HTERT RPE-1 (cell line): ENCODE measurements around the gene PTGES2.
"Not testable (repeated sequence)": the region's sequence is repeated elsewhere in the genome, so short reads cannot be mapped to it uniquely, and the experiment has no call there.

ENCODE experiments used
- in situ Hi-C: fragments of 300-500 bp; cut with MboI; formaldehyde crosslinking; loops from 4 replicates; pipeline ENCODE4 v1.14.3; 2020; ENCODE audit warnings: low sequenced_read_pairs

Gene PTGES2

DNA sequence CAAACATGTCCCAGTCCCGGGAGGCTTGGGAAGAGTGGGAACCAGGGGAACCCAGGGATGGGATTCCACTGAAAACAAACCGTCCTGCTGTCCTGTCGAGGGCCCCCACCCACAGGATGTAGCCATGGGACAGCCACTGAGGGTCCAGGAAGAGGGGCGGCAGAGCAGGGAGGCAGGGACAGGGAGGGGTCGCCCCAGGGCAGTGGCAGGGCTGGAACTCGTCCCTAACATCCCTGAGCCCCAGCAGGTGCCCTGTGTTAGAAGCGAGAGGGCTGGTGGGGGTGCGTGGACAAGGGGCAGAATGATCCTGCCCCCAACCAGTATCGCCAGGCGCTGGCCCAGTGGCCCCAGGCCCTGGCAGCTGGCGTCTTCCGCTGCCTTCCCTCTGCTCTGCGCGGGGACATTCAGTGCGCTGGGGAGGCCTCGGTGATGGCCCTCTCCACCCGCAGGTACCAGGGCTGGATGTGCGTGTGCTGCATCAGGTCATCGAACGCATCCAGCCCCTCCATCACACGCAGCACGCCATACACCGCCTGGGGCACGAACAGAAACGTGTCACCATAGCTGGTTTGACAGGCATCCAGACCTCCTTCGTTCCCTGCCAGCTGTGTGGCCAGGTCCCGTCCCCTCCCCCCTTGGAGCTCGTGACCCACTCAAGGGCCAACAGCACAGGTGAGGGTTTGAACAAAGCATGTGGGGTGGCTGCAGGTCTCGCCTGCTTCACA lies 6.6 kb downstream of the PTGES2 start:
- in situ Hi-C loops = no loop called here

DNA sequence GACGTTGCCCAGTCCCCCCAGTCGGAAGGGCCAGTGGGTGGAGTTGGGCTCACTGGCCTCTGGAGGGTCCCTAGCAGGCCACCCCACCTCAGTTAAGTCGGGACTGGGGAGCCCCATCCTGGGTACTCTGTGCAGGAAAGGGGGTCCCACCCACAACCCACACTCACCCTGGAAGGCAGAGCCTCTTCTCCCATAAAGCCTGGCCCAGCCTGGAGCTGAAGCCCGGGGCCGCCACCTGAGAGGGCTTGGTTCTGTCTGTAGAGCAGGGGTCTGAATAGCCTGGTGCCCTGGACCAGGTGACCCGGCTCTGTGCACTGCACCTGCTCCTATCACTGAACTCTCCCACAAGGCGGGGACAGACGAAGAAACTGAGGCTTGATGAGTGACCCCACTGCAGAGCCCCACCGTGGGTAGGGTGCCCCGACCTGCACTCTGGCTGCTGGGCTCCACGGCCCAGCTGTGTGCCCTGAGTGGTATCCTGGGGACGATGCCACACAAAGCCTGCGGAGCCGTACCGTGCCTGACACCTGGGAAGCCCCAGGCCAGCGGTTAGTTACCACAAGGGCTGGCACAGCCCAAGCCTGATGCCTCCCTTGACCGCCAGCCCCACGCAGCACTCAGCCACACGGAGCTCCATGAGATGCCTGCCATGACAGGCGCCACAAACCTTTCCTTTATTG lies 7.3 kb downstream of the PTGES2 start:
- in situ Hi-C loops = no loop called here

DNA sequence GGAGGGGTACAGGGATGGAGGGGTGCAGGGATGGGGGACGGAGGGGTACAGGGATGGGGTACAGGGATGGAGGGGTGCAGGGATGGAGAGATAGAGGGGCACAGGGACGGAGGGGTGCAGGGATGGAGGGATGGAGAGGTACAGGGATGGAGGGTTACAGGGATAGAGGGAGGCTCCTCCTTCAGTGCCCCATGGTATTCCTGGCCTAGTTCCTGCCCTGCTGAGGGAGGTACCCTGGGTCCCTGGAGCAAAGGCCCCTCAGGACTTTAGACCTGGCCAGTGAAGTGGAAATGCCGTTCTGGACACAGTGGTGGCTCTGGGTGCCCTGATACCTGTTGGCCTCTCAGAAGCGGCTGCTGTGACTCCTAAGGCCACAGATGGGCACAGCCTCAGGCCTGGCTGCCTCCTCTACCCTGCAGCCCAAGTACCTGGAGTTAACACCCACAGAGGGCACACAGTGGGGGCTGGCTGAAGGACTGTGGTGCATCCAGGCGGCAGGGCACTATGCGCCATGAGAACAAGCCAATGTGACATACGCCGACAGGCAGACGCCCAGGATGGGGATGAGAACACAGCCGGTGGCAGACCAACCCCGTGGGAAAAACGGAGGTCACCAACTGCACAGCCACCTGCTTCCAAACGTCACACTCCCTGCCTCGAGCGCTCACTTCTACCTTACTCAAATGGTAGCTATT lies 8.4 kb downstream of the PTGES2 start:
- in situ Hi-C loops = no loop called here

DNA sequence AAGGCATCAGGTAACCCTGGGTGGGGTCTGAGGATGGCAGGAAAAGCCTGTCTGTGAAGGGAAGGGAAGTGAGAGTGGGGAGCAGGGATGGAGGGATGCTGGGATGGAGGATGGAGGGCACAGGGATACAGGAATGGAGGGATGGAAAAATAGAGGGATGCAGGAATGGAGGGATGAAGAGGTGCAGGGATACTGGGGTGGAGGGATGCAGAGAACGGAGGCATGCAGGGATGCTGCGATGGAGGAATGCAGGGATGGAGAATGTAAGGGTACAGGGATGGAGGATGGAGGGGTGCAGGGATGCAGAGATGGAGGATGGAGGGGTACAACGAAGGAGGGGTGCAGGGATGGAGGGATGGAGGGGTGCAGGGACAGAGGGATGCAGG lies 9.1 kb downstream of the PTGES2 start:
- in situ Hi-C loops = no loop called here

DNA sequence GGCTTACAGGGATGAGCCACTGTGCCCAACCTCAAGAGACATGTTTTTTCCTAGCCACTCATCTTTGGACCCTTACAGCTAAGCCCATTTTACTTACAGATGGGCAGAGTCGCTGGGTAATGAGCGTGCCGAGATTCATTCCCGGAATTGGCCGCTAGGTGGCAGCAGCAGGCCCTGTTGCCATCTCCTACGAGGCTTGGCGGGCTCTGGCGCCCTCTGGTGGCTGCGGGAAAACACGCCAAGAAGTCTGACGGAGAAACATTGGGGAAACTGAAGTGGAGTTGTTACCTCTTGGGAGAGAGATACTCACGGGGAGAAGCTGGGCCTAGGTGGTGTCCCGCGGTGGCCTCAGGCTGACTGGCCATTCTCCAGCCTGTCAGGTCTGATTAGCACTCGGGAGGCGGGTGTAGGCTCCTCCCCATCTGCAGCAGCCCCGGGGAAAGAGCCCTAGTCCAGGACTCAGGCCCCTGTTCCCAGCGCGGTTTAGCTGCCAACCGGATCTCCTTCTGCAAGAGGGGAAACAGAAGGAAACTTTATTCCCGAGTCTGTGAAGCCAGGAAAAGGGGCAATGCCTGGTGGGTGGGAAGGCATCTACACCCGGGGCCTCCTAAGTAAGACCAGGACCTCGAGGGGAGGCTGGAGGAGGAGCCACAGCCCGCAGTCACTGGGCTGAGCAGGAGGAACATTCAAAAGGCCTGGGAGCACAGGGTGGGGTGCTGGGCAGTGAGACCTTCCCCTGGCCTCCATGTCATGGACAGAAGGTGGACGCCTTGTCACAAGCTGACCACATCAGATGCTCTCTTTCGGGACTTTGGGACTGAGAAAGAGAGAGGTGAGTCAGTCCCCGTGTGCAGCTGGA lies 9.7 kb downstream of the PTGES2 start:
- in situ Hi-C loops = no loop called here

DNA sequence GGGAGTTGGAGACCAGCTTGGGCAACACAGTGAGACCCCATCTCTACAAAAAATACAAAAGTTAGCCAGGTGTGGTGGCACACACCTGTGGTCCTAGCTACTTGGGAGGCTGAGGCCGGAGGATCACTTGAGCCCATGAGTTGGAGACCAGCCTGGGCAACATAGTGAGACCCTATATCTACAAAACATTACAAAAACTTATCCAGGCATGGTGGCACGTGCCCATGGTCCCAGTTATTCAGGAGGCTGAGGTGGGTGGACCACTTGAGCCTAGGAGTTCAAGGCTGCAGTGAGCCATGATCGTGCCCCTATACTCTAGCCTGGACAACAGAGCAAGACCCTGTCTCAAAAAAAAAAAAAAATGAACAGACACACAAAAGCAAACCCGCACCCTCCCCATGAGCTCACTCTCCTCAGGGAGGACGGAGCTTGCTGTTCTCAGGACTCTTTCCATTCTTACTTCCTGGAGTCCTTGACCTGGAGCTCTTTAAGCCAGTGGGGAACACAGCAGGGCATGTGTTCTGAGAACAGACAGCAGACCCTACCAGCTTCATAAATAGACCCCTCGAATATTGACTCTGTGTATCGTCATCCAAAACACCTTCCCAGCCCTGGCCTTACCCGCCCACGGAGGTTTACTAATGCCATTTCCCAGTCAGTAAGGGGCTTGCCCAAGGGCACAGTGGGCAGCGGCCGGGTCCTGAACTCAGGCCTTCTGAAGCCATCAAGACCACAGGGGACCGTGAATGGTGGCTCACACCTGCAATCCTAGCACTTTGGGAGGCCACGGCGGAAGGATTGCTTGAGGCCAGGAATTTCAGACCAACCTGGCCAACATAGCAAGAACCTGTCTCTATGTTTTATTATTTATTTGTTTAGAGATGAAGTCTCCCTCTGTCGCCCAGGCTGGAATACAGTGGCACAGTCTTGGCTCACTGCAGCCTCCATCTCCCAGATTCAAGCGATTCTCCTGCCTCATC lies 11.1 kb downstream of the PTGES2 start:
- in situ Hi-C loops = no loop called here

DNA sequence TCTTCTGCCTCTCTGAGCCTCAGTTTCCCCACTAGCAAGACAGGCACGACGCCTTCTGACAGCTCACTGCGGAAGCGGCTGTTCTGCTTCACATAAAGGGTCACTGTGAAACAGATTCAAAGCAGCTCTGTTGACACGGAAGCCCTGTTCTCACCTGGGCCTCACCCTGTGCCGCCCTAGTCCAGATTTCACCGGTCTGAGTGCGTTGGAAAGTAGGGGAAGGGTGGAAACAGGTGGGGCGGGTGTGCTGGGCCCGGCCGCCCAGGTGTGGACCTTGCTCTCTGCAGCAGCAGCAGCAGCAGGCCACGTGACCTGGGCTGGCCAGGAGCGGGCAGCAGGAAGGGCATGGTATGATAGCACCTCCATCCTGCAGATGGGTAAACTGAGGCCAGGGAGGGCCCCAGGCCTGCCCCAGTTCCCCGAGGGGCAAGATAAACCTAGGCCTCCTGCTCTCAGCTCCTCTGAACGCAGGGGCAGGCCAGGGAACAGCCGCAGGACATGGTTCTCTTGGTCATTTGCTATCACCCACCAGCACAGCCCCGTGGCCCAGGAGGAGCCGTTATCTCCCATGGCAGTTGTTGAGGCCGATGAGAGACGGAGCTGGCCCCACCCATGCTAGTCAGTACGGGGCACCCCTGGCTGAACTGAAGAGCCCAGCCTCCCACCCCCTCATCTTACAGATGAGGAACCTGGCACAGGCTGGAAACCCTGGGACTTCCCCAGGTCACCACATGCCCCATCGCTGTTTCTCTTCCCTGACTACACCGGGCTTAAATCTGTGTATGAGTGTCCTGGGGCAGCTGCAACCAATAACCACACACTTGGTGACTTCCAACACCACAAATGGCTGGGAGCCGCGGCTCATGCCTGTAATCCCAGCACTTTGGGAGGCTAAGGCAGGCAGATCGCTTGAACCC lies 12.1 kb downstream of the PTGES2 start:
- in situ Hi-C loops = no loop called here

DNA sequence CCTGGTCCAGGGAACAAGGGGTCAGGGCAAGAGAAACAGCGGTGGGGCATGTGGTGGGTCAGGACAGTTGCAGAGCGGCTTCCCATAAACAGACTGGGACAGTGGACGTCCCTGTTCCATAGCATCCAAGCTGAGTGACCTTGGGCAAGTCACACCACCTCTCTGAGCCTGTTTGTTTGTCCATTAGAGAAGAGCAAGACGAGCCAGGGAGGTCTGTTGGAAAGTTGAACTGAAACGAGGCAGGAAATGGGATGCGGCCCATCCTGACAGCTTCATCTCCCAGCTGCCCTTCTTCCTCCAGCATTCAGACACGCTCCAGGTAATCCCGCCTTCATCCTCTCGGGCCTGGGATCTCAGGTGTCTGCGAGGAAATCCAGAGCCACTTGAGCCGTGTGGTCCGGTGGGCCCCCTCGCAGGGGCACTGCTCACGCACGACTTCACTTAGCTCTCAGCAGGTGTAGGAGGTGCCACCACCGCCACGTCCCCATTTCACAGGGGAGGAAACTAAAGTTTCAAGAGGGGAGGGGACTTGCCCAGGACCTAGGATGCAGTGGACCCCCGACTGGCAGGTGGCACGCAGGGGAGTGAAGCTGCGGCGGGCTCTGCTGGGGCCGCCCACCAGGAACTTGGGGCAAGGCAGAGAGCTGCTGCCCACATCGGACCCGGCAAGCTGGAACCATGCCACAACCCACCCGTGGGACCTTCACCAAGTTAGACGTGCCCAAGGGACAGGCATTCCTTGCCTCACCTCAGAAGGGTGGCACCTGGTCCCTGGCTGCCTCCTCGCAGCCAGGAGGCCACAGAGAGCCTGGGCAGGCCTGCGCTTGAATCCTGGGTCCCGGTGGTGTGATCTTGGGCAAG lies 13.0 kb downstream of the PTGES2 start:
- in situ Hi-C loops = no loop called here

DNA sequence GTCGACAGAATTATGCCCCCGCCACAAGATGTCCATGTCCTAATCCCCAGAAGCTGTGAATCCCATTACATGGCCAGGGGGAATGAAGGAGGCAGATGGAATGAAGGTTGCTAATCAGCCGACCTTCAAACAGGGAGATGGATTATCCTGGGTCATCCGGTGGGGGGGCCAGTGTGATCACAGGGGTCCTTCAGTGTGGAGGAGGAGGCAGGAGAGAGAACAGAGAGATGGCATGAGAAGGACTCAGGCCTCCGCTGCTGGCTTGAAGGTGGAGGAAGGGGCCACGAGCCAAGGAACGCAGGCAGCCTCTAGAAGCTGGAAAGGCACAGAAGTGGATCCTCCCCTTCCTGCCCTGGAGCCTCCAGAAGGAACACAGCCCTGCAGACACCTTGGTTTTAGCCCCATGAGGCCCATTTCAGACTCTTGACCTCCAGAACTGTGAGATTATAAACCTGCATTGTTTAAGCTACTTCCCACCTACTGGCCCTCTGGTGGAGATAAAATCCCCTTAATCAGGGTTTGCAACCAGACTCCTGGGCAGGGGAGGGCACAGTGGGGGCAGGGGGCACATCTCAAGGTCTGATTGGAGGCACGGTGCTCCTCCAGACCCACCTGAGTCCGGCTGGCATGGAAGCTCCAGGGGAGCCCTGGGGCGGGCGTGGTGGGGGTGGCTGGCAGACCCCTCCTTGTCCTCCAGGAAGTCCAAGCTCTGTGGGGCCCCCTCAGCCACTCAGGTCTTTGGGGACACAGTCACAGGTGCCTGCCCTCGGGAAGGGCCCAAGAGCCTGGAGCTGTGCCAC lies 13.8 kb downstream of the PTGES2 start:
- in situ Hi-C loops = no loop called here

DNA sequence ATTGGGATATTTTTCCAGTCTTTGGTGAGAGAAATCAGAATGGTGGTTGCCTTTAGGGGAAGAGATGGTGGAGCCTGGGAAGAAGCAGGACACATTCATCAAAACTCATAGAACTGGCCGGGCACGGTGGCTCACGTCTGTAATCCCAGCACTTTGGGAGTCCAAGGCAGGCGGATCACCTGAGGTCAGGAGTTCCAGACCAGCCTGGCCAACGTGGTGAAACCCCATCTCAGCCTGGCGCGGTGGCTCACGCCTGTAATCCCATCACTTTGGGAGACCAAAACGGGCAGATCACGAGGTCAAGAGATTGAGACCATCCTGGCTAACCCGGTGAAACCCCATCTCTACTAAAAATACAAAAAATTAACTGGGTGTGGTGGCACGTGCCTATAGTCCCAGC lies 15.8 kb downstream of the PTGES2 start:
- in situ Hi-C loops = not testable (repeated sequence)

DNA sequence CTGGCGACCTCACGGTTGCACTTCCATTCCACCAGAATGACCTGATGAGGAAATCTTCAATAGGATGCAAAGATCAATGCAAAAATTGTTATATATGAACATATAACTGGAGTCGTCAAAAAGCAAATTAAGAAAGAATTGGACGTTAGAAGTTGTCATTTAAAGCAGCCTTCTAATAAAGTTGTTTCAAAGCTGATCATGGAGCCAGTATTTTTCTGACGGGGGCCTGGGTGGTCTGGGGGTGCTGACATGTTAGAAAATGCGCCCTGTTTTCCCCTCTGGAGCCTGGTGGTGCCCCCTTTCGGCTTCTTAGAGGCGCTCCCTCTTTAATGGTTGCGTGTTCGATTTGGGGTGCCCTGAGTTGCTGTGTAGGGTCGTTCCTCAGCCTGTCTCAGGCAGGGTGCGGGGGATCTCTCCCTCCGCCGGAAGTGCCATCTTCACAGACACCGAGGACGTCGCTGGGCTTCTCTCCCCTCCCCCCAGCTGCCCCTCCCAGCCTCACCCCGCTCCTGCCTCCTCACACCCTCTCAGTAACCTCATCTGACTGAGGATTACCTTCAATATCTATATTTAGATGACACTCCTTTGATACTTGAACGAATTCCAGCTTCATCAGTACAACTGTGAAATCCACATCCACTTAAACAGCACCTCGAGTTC lies 18.3 kb downstream of the PTGES2 start:
- in situ Hi-C loops = no loop called here

DNA sequence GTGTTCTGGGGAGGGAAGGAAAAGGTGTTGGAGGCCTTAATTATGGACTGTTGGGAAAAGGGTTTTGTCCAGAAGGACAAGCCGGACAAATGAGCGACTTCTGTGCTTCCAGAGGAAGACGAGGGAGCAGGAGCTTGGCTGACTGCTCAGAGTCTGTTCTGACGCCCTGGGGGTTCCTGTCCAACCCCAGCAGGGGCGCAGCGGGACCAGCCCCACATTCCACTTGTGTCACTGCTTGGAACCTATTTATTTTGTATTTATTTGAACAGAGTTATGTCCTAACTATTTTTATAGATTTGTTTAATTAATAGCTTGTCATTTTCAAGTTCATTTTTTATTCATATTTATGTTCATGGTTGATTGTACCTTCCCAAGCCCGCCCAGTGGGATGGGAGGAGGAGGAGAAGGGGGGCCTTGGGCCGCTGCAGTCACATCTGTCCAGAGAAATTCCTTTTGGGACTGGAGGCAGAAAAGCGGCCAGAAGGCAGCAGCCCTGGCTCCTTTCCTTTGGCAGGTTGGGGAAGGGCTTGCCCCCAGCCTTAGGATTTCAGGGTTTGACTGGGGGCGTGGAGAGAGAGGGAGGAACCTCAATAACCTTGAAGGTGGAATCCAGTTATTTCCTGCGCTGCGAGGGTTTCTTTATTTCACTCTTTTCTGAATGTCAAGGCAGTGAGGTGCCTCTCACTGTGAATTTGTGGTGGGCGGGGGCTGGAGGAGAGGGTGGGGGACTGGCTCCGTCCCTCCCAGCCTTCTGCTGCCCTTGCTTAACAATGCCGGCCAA lies 19.1 kb downstream of the PTGES2 start:
- in situ Hi-C loops = no loop called here

DNA sequence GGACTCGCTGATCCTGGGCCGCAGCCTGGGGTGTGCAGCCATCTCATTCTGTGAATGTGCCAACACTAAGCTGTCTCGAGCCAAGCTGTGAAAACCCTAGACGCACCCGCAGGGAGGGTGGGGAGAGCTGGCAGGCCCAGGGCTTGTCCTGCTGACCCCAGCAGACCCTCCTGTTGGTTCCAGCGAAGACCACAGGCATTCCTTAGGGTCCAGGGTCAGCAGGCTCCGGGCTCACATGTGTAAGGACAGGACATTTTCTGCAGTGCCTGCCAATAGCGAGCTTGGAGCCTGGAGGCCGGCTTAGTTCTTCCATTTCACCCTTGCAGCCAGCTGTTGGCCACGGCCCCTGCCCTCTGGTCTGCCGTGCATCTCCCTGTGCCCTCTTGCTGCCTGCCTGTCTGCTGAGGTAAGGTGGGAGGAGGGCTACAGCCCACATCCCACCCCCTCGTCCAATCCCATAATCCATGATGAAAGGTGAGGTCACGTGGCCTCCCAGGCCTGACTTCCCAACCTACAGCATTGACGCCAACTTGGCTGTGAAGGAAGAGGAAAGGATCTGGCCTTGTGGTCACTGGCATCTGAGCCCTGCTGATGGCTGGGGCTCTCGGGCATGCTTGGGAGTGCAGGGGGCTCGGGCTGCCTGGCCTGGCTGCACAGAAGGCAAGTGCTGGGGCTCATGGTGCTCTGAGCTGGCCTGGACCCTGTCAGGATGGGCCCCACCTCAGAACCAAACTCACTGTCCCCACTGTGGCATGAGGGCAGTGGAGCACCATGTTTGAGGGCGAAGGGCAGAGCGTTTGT lies 19.9 kb downstream of the PTGES2 start:
- in situ Hi-C loops = no loop called here

DNA sequence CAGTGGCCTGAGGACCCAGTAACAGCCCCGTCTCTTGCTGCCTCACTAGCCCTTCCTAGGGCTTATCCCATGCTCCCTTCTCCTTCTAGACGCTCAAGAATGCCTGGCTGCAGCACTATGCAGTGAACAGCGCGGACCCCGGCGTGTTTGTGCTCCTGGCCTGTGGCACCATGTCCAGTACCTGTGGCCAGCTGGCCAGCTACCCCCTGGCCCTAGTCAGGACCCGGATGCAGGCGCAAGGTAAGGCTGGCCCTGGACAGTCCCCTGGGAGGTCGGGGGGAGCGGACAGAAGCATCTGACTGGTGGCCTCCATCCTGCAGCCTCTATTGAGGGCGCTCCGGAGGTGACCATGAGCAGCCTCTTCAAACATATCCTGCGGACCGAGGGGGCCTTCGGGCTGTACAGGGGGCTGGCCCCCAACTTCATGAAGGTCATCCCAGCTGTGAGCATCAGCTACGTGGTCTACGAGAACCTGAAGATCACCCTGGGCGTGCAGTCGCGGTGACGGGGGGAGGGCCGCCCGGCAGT lies 20.5 kb downstream of the PTGES2 start:
- in situ Hi-C loops = no loop called here
